Neural progenitor cell (in vitro differentiated cells): ENCODE measurements around the gene PAXX. TPM values are rescaled to one million over a fixed set of nuclear protein-coding genes. Genes with fewer than 3 reads are reported as not detected.

Experiments
- DNase-seq: peaks from one replicate; pipeline ENCODE4 v3.0.0-alpha.2; 2016; ENCODE audit warnings: low spot score
- H2AFZ ChIP-seq: fragments of 200-600 bp; sonication (generic); replicated peaks from 2 replicates; pipeline ENCODE4 v1.6.1; 2016; ENCODE audit warnings: antibody characterized with exemption
- H3F3A ChIP-seq: fragments of 200-600 bp; sonication (generic); 2 replicates; pipeline ENCODE4 v1.6.1; 2016; ENCODE audit warnings: antibody characterized with exemption, low read depth
- H3K27ac ChIP-seq: fragments of 200-600 bp; sonication (generic); 2 replicates; pipeline ENCODE4 v1.5.1; 2016; ENCODE audit warnings: mild to moderate bottlenecking
- H3K27me3 ChIP-seq: fragments of 200-600 bp; sonication (generic); 2 replicates; pipeline ENCODE4 v1.6.1; 2016; ENCODE audit warnings: mild to moderate bottlenecking, moderate library complexity
- H3K36me3 ChIP-seq: fragments of 200-600 bp; sonication (generic); 2 replicates; pipeline ENCODE4 v1.5.1; 2016
- H3K4me1 ChIP-seq: fragments of 200-600 bp; sonication (generic); 2 replicates; pipeline ENCODE4 v1.6.1; 2016; ENCODE audit warnings: mixed run types
- H3K4me2 ChIP-seq: fragments of 200-600 bp; sonication (generic); 2 replicates; pipeline ENCODE4 v1.6.1; 2016
- H3K4me3 ChIP-seq: fragments of 200-600 bp; sonication (generic); 2 replicates; pipeline ENCODE4 v1.5.1; 2016
- H3K79me2 ChIP-seq: fragments of 200-600 bp; sonication (generic); 2 replicates; pipeline ENCODE4 v1.6.1; 2016; ENCODE audit warnings: low read depth
- H3K9ac ChIP-seq: fragments of 200-600 bp; sonication (generic); 2 replicates; pipeline ENCODE4 v1.6.1; 2016
- H3K9me3 ChIP-seq: fragments of 200-600 bp; sonication (generic); 2 replicates; pipeline ENCODE4 v1.5.1; 2016; ENCODE audit warnings: low read depth
- H4K20me1 ChIP-seq: fragments of 200-600 bp; sonication (generic); 2 replicates; pipeline ENCODE4 v1.6.1; 2016; ENCODE audit warnings: low read depth
- H3K27ac Mint-ChIP-seq: 3 replicates; pipeline ENCODE4 v1.8.0; 2021; ENCODE audit warnings: mixed read lengths
- H3K27me3 Mint-ChIP-seq: 2 replicates; pipeline ENCODE4 v1.8.0; 2022; ENCODE audit warnings: low read depth, mild to moderate bottlenecking, inconsistent platforms, moderate library complexity, mixed read lengths; ENCODE audit not compliant: insufficient read depth
- H3K36me3 Mint-ChIP-seq: 3 replicates; pipeline ENCODE4 v1.8.0; 2021; ENCODE audit warnings: mixed read lengths
- H3K4me1 Mint-ChIP-seq: 3 replicates; pipeline ENCODE4 v1.8.0; 2021; ENCODE audit warnings: mixed read lengths
- H3K4me3 Mint-ChIP-seq: 3 replicates; pipeline ENCODE4 v1.8.0; 2021; ENCODE audit warnings: mild to moderate bottlenecking, moderate library complexity, mixed read lengths
- H3K9me3 Mint-ChIP-seq: 3 replicates; pipeline ENCODE4 v1.8.0; 2020; ENCODE audit warnings: mixed read lengths
- EZH2 ChIP-seq: fragments of 200-600 bp; sonication (generic); IDR thresholded peaks from 2 replicates; pipeline ENCODE4 v1.6.1; 2017; ENCODE audit warnings: antibody characterized with exemption, mild to moderate bottlenecking, moderate library complexity
- EZH2phosphoT487 ChIP-seq: fragments of 200-600 bp; sonication (generic); IDR thresholded peaks from 2 replicates; pipeline ENCODE4 v1.6.1; 2017; ENCODE audit warnings: antibody characterized with exemption
- total RNA-seq: library from RNA; depleted of rRNA; stranded (reverse); fragments of >200 nt; gene quantifications from 2 replicates; pipeline ENCODE4 v1.2.3, GENCODE V29; 2015; ENCODE audit warnings: low replicate concordance
- TF ChIP-seq, protein P1 (sequence below): fragments of 200-600 bp; sonication (generic); IDR thresholded peaks from 2 replicates; pipeline ENCODE4 v1.5.1; 2017; ENCODE audit warnings: antibody characterized with exemption, mild to moderate bottlenecking

The PAXX gene
- total RNA-seq, 1 donor from 2014 or later = 31.5 TPM

DNA sequence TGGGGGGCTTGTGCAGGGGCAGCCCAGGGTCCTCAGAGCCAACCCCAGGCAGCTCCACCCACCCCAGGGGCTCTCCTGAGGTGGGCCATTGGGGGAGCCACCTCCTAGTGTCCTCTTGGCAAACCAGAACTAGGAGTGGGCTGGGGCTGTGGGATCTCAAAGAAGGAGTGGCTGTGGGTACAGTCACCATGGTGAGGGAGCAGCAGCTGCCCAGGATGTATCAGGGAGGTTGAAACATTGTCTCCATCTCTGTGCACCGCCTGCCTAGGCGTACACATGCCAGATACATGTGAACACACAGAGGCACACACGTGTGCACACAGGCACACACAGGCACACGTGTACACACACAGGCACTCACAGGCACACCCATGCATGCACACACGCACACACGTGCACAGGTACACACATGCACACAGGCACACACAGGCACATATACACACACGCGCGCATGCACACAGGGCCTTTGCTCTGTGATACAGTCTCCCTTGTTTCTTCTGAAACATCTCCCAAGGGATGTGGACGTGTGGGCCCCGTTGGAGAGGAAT lies 29.4 kb upstream of the PAXX start:
- no peak for TF ChIP-seq EZH2phosphoT487
- TF ChIP-seq EZH2 = no peak
- TF ChIP-seq, protein P1, sequence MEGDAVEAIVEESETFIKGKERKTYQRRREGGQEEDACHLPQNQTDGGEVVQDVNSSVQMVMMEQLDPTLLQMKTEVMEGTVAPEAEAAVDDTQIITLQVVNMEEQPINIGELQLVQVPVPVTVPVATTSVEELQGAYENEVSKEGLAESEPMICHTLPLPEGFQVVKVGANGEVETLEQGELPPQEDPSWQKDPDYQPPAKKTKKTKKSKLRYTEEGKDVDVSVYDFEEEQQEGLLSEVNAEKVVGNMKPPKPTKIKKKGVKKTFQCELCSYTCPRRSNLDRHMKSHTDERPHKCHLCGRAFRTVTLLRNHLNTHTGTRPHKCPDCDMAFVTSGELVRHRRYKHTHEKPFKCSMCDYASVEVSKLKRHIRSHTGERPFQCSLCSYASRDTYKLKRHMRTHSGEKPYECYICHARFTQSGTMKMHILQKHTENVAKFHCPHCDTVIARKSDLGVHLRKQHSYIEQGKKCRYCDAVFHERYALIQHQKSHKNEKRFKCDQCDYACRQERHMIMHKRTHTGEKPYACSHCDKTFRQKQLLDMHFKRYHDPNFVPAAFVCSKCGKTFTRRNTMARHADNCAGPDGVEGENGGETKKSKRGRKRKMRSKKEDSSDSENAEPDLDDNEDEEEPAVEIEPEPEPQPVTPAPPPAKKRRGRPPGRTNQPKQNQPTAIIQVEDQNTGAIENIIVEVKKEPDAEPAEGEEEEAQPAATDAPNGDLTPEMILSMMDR = no peak
- H3K4me3 ChIP-seq = no peak overlapping the region
- H3K27me3 Mint-ChIP-seq = peaks cover 5% of the 10 kb centered on the region
- no peaks in the 10 kb centered on the region for H3K9me3 Mint-ChIP-seq
- peak overlapping the region; percentile 55 for H3K4me3 Mint-ChIP-seq
- H3K9ac ChIP-seq = no peak overlapping the region
- H3K36me3 Mint-ChIP-seq = no peaks in the 10 kb centered on the region
- no peak overlapping the region for H3K4me2 ChIP-seq
- no peaks in the 10 kb centered on the region for H3K36me3 ChIP-seq
- H2AFZ ChIP-seq = no peak overlapping the region
- no peaks in the 10 kb centered on the region for H3F3A ChIP-seq
- no peak for DNase-seq
- H3K27ac ChIP-seq = no peak overlapping the region
- H3K79me2 ChIP-seq = no peaks in the 10 kb centered on the region
- peak overlapping the region; percentile 81 for H3K27ac Mint-ChIP-seq
- H4K20me1 ChIP-seq = no peaks in the 10 kb centered on the region
- peaks cover 19% of the 10 kb centered on the region for H3K4me1 Mint-ChIP-seq
- no peaks in the 10 kb centered on the region for H3K27me3 ChIP-seq
- H3K9me3 ChIP-seq = no peaks in the 10 kb centered on the region
- H3K4me1 ChIP-seq = peaks cover 6% of the 10 kb centered on the region

DNA sequence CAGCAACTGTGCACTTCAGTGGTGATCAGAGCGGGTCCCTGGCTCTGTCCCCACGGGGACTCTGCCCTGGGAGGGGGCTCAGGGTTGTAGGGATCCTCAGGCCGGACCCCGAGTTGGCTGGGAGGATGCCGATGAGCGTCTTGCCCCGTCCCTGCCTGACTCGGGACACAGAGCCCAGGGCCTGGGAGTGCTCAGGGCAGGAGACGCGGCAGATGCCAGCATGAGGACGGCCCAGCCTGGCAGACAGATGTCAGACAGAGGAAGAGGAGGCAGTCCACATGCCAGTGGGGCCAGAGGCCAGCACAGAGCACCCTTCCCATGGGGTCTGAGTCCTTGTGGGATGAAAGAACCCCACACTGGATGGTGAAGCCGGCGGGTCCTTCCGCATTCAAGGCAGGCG lies 28.9 kb upstream of the PAXX start:
- no peaks in the 10 kb centered on the region for H3F3A ChIP-seq
- DNase-seq = no peak
- H2AFZ ChIP-seq = no peak overlapping the region
- Mint-ChIP-seq H3K4me3 (peak overlapping the region; percentile 55), H3K36me3 (no peaks in the 10 kb centered on the region), H3K9me3 (no peaks in the 10 kb centered on the region), H3K27ac (peak overlapping the region; percentile 81), H3K4me1 (peaks cover 19% of the 10 kb centered on the region), H3K27me3 (peaks cover 5% of the 10 kb centered on the region)
- H3K79me2 ChIP-seq = no peaks in the 10 kb centered on the region
- H3K4me1 ChIP-seq = peaks cover 6% of the 10 kb centered on the region
- H3K9me3 ChIP-seq = no peaks in the 10 kb centered on the region
- no peaks in the 10 kb centered on the region for H4K20me1 ChIP-seq
- no peak overlapping the region for H3K27ac ChIP-seq
- H3K4me3 ChIP-seq = no peak overlapping the region
- no peaks in the 10 kb centered on the region for H3K27me3 ChIP-seq
- H3K9ac ChIP-seq = no peak overlapping the region
- no peaks in the 10 kb centered on the region for H3K36me3 ChIP-seq
- TF ChIP-seq EZH2 (no peak), EZH2phosphoT487 (no peak)
- TF ChIP-seq, protein P1 = no peak
- H3K4me2 ChIP-seq = no peak overlapping the region

DNA sequence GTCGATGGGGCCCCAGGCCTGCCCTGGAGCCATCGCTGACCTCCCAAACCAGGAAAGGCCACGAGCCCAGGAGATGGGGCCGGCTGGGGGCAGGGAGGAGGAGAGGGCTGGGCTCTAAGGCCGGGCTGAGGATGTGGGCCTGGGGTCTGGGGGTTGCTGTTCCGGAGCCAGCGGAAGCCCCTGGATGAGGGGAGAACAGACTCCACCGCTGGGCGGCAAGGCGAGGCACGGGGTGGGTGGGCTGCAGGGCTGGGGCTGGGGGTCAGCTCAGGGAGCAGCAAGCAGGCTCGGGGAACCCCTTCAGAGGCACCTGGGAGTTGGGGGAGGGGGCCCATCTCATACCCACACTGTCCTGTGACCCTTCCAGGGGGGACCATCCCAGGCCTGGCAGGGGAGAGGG lies 28.5 kb upstream of the PAXX start:
- no peaks in the 10 kb centered on the region for H3F3A ChIP-seq

More for the DNA sequence above, 28.5 kb upstream of the PAXX start:
- H3K36me3 ChIP-seq = no peaks in the 10 kb centered on the region
- no peak overlapping the region for H3K9ac ChIP-seq
- TF ChIP-seq EZH2phosphoT487 = no peak
- no peak for TF ChIP-seq EZH2
- TF ChIP-seq, protein P1 = no peak
- H3K4me1 ChIP-seq = peaks cover 6% of the 10 kb centered on the region
- Mint-ChIP-seq H3K4me1 (peaks cover 19% of the 10 kb centered on the region), H3K4me3 (no peak overlapping the region), H3K27me3 (peaks cover 5% of the 10 kb centered on the region), H3K9me3 (no peaks in the 10 kb centered on the region), H3K36me3 (no peaks in the 10 kb centered on the region), H3K27ac (no peak overlapping the region)
- H3K4me2 ChIP-seq = no peak overlapping the region
- H3K9me3 ChIP-seq = no peaks in the 10 kb centered on the region
- DNase-seq = no peak
- no peak overlapping the region for H2AFZ ChIP-seq
- no peaks in the 10 kb centered on the region for H3K79me2 ChIP-seq
- no peak overlapping the region for H3K27ac ChIP-seq
- no peaks in the 10 kb centered on the region for H3K27me3 ChIP-seq
- H3K4me3 ChIP-seq = no peak overlapping the region
- H4K20me1 ChIP-seq = no peaks in the 10 kb centered on the region
